PC-3 (cell line): Measurements from ENCODE around the gene PSORS1C2. TPM values are rescaled to one million over a fixed set of nuclear protein-coding genes. Genes with fewer than 3 reads are reported as not detected.
"Not testable (repeated sequence)": the region's sequence is repeated elsewhere in the genome, so short reads cannot be mapped to it uniquely, and the experiment has no call there.

Source experiments
- ATAC-seq: fragments of 200-7000 bp; cut with Tn5 transposase; 2 replicates; pipeline ENCODE4 v1.9.1; 2020; ENCODE audit warnings: mild to moderate bottlenecking, moderate library complexity
- Bru-seq: library from RNA; stranded (reverse); fragments of 400-500 nt; gene quantifications from one replicate; lab custom pipeline; 2021; lab: Mats Ljungman, UMichigan
- BruChase-seq, 2 experiments: library from RNA; stranded (reverse); fragments of 400-500 nt; gene quantifications; one replicate each; lab custom pipeline; 2021; lab: Mats Ljungman, UMichigan
- BruUV-seq: library from RNA; stranded (reverse); fragments of 400-500 nt; replicated peaks from 2 replicates; lab custom pipeline; 2021; lab: Mats Ljungman, UMichigan
- CTCF ChIA-PET: fragments of 300-600 bp; sonication (Branson Sonifier 250); formaldehyde crosslinking; loops from one replicate; lab custom pipeline; 2022; ENCODE audit warnings: antibody characterized with exemption; lab: Charles Lee
- POLR2A ChIA-PET: fragments of 300-600 bp; sonication (Branson Sonifier 250); formaldehyde crosslinking; loops from one replicate; lab custom pipeline; 2022; ENCODE audit warnings: antibody characterized with exemption; ENCODE audit not compliant: unreplicated experiment; lab: Charles Lee
- DNase-seq: peaks from one replicate; pipeline ENCODE4 v3.0.0-alpha.2; 2015
- H2AFZ ChIP-seq: fragments of 300-600 bp; sonication (generic); 2 replicates; pipeline ENCODE4 v1.6.0; 2016; ENCODE audit warnings: antibody characterized with exemption, low read length
- H3F3A ChIP-seq: fragments of 300-600 bp; sonication (generic); one replicate; pipeline ENCODE4 v1.6.0; 2017; ENCODE audit warnings: antibody characterized with exemption, low read length, control low read depth, mild to moderate bottlenecking; ENCODE audit not compliant: unreplicated experiment
- H3K27ac ChIP-seq: fragments of 300-600 bp; sonication (generic); 2 replicates; pipeline ENCODE4 v1.5.1; 2016; ENCODE audit warnings: mild to moderate bottlenecking, low read length
- H3K27me3 ChIP-seq: fragments of 300-600 bp; sonication (generic); 2 replicates; pipeline ENCODE4 v1.6.1; 2016; ENCODE audit warnings: low read length, mixed read lengths
- H3K36me3 ChIP-seq: fragments of 300-600 bp; sonication (generic); 2 replicates; pipeline ENCODE4 v1.6.1; 2016; ENCODE audit warnings: low read depth, mixed run types, low read length, mixed read lengths
- H3K4me1 ChIP-seq: fragments of 300-600 bp; sonication (generic); 2 replicates; pipeline ENCODE4 v1.5.1; 2016; ENCODE audit warnings: low read length; ENCODE audit not compliant: insufficient read depth
- H3K4me2 ChIP-seq: fragments of 300-600 bp; sonication (generic); 2 replicates; pipeline ENCODE4 v1.6.0; 2016; ENCODE audit warnings: low read length
- H3K4me3 ChIP-seq: fragments of 300-600 bp; sonication (generic); 2 replicates; pipeline ENCODE4 v1.5.1; 2016; ENCODE audit warnings: mild to moderate bottlenecking, low read length, mixed read lengths
- H3K79me2 ChIP-seq: fragments of 300-600 bp; sonication (generic); 2 replicates; pipeline ENCODE4 v1.6.1; 2017; ENCODE audit warnings: low read length, mixed read lengths
- H3K9ac ChIP-seq: fragments of 300-600 bp; sonication (generic); 2 replicates; pipeline ENCODE4 v1.6.0; 2016; ENCODE audit warnings: mild to moderate bottlenecking, low read length
- H3K9me2 ChIP-seq: fragments of 300-600 bp; sonication (generic); replicated peaks from 2 replicates; pipeline ENCODE4 v1.6.1; 2016; ENCODE audit warnings: mixed run types, low read length, mixed read lengths
- H3K9me3 ChIP-seq: fragments of 300-600 bp; sonication (generic); 2 replicates; pipeline ENCODE4 v1.6.1; 2016; ENCODE audit warnings: low read length, mixed read lengths
- H4K20me1 ChIP-seq: fragments of 300-600 bp; sonication (generic); 2 replicates; pipeline ENCODE4 v1.6.1; 2016; ENCODE audit warnings: low read length, mixed read lengths
- EZH2 ChIP-seq: fragments of 300-600 bp; sonication (generic); IDR thresholded peaks from one replicate; pipeline ENCODE4 v1.6.1; 2017; ENCODE audit warnings: antibody characterized with exemption, mild to moderate bottlenecking, low read length; ENCODE audit not compliant: unreplicated experiment
- EZH2phosphoT487 ChIP-seq: fragments of 300-600 bp; sonication (generic); IDR thresholded peaks from 2 replicates; pipeline ENCODE4 v1.6.1; 2018; ENCODE audit warnings: mild to moderate bottlenecking, antibody characterized with exemption, low read length, borderline replicate concordance
- intact Hi-C: fragments of 100-400 bp; cut with micrococcal nuclease; formaldehyde crosslinking; loops from 2 replicates; pipeline ENCODE4 v1.9.0; 2023
- long read RNA-seq: library from polyadenylated mRNA; unstranded; transcript quantifications from one replicate; pipeline ENCODE4 v2.0.0, GENCODE V29; 2021; ENCODE audit not compliant: unreplicated experiment
- total RNA-seq: library from RNA; depleted of rRNA; stranded (reverse); fragments of >200 nt; gene quantifications from 2 replicates; pipeline ENCODE4 v1.2.3, GENCODE V29; 2014; rRNA removed
- TF ChIP-seq, protein P1 (sequence below): fragments of 300-600 bp; sonication (generic); conservative IDR thresholded peaks from 2 replicates; pipeline ENCODE4 v1.5.1; 2017; ENCODE audit warnings: antibody characterized with exemption, low read depth, mild to moderate bottlenecking, low read length

The PSORS1C2 gene
- total RNA-seq, result not detected in 2 replicates
- not detected for Bru-seq, nascent RNA
- BruChase-seq, experiment 1, labeled RNA remaining after a 6-hour chase, result not detected
- not detected for BruChase-seq, experiment 2, labeled RNA remaining after a 2-hour chase
- long read RNA-seq, result 0 reads

DNA sequence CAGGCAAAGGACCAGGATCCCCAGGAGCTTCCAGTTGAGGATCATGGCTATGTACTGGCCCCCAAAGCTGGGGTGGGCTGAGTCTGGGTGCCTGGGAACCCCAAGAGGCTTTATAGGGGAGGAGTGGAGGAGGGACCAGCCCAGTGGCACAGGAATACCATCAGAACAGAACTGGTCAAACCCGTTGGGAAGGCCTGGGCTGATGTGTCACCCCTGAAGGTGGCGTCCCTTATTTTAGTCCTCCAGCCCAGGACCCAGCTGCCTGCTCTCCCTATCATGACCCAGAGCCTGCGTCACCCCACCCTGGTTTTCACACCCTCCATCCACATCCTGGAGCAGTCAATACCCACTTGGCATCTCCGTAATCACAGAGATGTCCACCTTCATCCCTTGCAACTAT lies at the start of gene PSORS1C2:
Gene PSORS1C2, minus strand, starts transcription at position 85 of the 400 bp plus-strand sequence. Its CDS starts 40 bp downstream, at position 45.
- Histone ChIP-seq H3K4me1 (peaks cover 4% of the 10 kb centered on the region; the same call in 1 of the 2 replicates), H3K9me2 (no peaks in the 10 kb centered on the region), H3K4me2 (no peak within 1 kb of the TSS; the same call in 1 of the 2 replicates), H3K79me2 (no peaks in the 10 kb centered on the region), H3K4me3 (no peak within 1 kb of the TSS), H3K9ac (no peak within 1 kb of the TSS), H3K27me3 (no peaks in the 10 kb centered on the region), H2AFZ (no peak within 1 kb of the TSS), H3K36me3 (no peaks in the 10 kb centered on the region), H4K20me1 (no peaks in the 10 kb centered on the region), H3F3A (no peaks in the 10 kb centered on the region), H3K27ac (no peak within 1 kb of the TSS), H3K9me3 (no peaks in the 10 kb centered on the region)
- no TSS peak for BruUV-seq
- CTCF ChIA-PET, result no interaction called here
- DNase-seq, result peak; percentile 25
- no peak for TF ChIP-seq EZH2
- TF ChIP-seq, protein P1, sequence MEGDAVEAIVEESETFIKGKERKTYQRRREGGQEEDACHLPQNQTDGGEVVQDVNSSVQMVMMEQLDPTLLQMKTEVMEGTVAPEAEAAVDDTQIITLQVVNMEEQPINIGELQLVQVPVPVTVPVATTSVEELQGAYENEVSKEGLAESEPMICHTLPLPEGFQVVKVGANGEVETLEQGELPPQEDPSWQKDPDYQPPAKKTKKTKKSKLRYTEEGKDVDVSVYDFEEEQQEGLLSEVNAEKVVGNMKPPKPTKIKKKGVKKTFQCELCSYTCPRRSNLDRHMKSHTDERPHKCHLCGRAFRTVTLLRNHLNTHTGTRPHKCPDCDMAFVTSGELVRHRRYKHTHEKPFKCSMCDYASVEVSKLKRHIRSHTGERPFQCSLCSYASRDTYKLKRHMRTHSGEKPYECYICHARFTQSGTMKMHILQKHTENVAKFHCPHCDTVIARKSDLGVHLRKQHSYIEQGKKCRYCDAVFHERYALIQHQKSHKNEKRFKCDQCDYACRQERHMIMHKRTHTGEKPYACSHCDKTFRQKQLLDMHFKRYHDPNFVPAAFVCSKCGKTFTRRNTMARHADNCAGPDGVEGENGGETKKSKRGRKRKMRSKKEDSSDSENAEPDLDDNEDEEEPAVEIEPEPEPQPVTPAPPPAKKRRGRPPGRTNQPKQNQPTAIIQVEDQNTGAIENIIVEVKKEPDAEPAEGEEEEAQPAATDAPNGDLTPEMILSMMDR, result no peak
- no peak for TF ChIP-seq EZH2phosphoT487
- intact Hi-C loops, result no loop called here
- ATAC-seq, result no peak
- POLR2A ChIA-PET, result interaction anchor here (0.8 kb wide), 1 partner anchor 19 kb away, joined by 3 read pairs; the partner anchor contains the start of gene TCF19

- Histone ChIP-seq H3F3A (no peaks in the 10 kb centered on the region), H3K9ac (no peak overlapping the region), H3K4me3 (no peak overlapping the region), H4K20me1 (no peaks in the 10 kb centered on the region), H2AFZ (no peak overlapping the region), H3K27ac (no peak overlapping the region), H3K27me3 (no peaks in the 10 kb centered on the region), H3K4me2 (no peak overlapping the region), H3K9me3 (no peaks in the 10 kb centered on the region), H3K36me3 (no peaks in the 10 kb centered on the region), H3K9me2 (no peaks in the 10 kb centered on the region), H3K4me1 (no peaks in the 10 kb centered on the region), H3K79me2 (no peaks in the 10 kb centered on the region)
- no TSS peak for BruUV-seq
- intact Hi-C loops, result no loop called here
- ChIA-PET CTCF (no interaction called here), POLR2A (interaction anchor here (0.6 kb wide), 1 partner anchor 211 kb away, joined by 3 read pairs; no protein-coding TSS in a partner anchor)
- TF ChIP-seq EZH2 (no peak), EZH2phosphoT487 (no peak)
- TF ChIP-seq, protein P1, result no peak
- DNase-seq (peak; percentile 33), ATAC-seq (peak; percentile 59)
These were observed 48.9 kb upstream of the PSORS1C2 start for GRCh38 chr6:31187780-31188194.

- no peaks in the 10 kb centered on the region for H3K4me1 ChIP-seq
- TF ChIP-seq, protein P1, result no peak
- TF ChIP-seq EZH2 (no peak), EZH2phosphoT487 (no peak)
- no peak overlapping the region for H3K4me2 ChIP-seq
- DNase-seq (no peak), ATAC-seq (peak; percentile 43)
- no peaks in the 10 kb centered on the region for H3K9me2 ChIP-seq
- H3K79me2 ChIP-seq, result no peaks in the 10 kb centered on the region
- intact Hi-C loops, result no loop called here
- ChIA-PET CTCF (no interaction called here), POLR2A (no interaction called here)
- no peaks in the 10 kb centered on the region for H3F3A ChIP-seq
- H3K27ac ChIP-seq, result no peak overlapping the region
- H4K20me1 ChIP-seq, result no peaks in the 10 kb centered on the region
- H3K4me3 ChIP-seq, result no peak overlapping the region
- no TSS peak for BruUV-seq
- no peaks in the 10 kb centered on the region for H3K36me3 ChIP-seq
- H2AFZ ChIP-seq, result no peak overlapping the region; the same call in 1 of the 2 replicates
- H3K9me3 ChIP-seq, result no peaks in the 10 kb centered on the region
- H3K27me3 ChIP-seq, result no peaks in the 10 kb centered on the region
- no peak overlapping the region for H3K9ac ChIP-seq
These were observed 47.3 kb upstream of the PSORS1C2 start for GRCh38 chr6:31186052-31186734.

DNA sequence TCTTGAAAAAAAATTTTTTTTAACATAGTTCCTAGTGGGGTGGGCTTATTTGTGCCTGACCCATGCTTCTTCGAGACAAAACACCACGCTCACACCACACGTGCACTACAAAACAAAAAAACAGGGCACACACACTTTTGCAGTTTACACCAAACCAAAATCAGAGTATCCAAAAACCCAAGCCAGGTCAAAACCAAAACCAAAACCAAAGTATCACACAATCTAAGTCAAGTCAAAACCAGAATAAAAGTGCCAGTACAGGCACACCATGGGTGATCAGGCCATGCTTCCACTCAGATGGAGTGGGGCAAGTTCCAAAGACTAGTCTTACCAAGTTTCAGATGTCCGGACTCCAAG lies 46.8 kb upstream of the PSORS1C2 start:
- H3K27me3 ChIP-seq, DNase-seq, H4K20me1 ChIP-seq, H2AFZ ChIP-seq, ATAC-seq, H3K9ac ChIP-seq, H3K4me3 ChIP-seq, H3K9me2 ChIP-seq, CTCF ChIA-PET, H3F3A ChIP-seq, H3K79me2 ChIP-seq, H3K27ac ChIP-seq, H3K4me1 ChIP-seq, POLR2A ChIA-PET, H3K36me3 ChIP-seq, H3K9me3 ChIP-seq, intact Hi-C loops, H3K4me2 ChIP-seq: not testable (repeated sequence)
- BruUV-seq, result TSS peak; percentile 87
